Upper lobe of left lung (tissue), 6 donors: Measurements from ENCODE around the gene S1PR3. TPM values are rescaled to one million over a fixed set of nuclear protein-coding genes. Genes with fewer than 3 reads are reported as not detected.

Experiments used
- ATAC-seq, 2 donors: fragments of 200-7000 bp; cut with Tn5 transposase; one replicate each; pipeline ENCODE4 v1.9.1; 2022; ENCODE audit warnings: mild to moderate bottlenecking in 2 of 2, moderate library complexity in 2 of 2; ENCODE audit not compliant: low FRiP score in 2 of 2
- DNase-seq, 2 donors: peaks; one replicate each; pipeline ENCODE4 v3.0.0-alpha.2; 2019 to 2020
- H3K27ac ChIP-seq, 4 donors: fragments of 200-600 bp; sonication (generic); one replicate each; pipeline ENCODE4 v1.5.1; 2016 to 2019
- H3K27me3 ChIP-seq, 4 donors: fragments of 200-600 bp; sonication (generic); one replicate each; pipeline ENCODE4 v1.5.1; 2017 to 2019
- H3K36me3 ChIP-seq, 4 donors: fragments of 200-600 bp; sonication (generic); one replicate each; pipeline ENCODE4 v1.5.1; 2016 to 2019
- H3K4me1 ChIP-seq, 4 donors: fragments of 200-600 bp; sonication (generic); one replicate each; pipeline ENCODE4 v1.5.1; 2018 to 2019
- H3K4me3 ChIP-seq, 4 donors: fragments of 200-600 bp; sonication (generic); one replicate each; pipeline ENCODE4 v1.5.1; 2017 to 2019; ENCODE audit warnings: mild to moderate bottlenecking in 2 of 4, moderate library complexity in 1 of 4
- H3K9me3 ChIP-seq, 4 donors: fragments of 200-600 bp; sonication (generic); one replicate each; pipeline ENCODE4 v1.5.1; 2018 to 2019
- EP300 ChIP-seq, 4 donors: sonication (generic); formaldehyde crosslinking; IDR thresholded peaks; one replicate each; pipeline ENCODE4 v1.5.1; 2017; ENCODE audit warnings: antibody characterized with exemption in 4 of 4, control low read depth in 2 of 4
- POLR2A ChIP-seq, 4 donors: fragments of 450-650 bp; IDR thresholded peaks; one replicate each; pipeline ENCODE4 v1.5.1; 2016 to 2017; ENCODE audit warnings: antibody characterized with exemption in 4 of 4, mild to moderate bottlenecking in 2 of 4
- POLR2AphosphoS5 ChIP-seq, 2 donors: sonication (generic); formaldehyde crosslinking; IDR thresholded peaks; one replicate each; pipeline ENCODE4 v1.5.1; 2017; ENCODE audit warnings: antibody characterized with exemption in 2 of 2
- WGBS, 2 donors: methylation state at CpG; one replicate each; pipeline ENCODE4 v1.1.5; 2017 to 2018; 5-methylcytosine and 5-hydroxymethylcytosine counted together
- total RNA-seq, 6 donors: library from RNA; depleted of rRNA in 4 of 6; stranded (reverse); fragments of >200 nt in 4 of 6; gene quantifications; one replicate each; pipeline versions ENCODE4 v1.1.0 to v1.2.1, GENCODE V29; 2016 to 2021
- TF ChIP-seq, protein P1 (sequence below), 6 experiments: fragments of 450-650 bp in 4 of 6; fragments of 200-600 bp in 2 of 6; sonication (generic) in 2 of 6; IDR thresholded peaks; one replicate each; pipeline ENCODE4 v1.5.1; 2016 to 2019; ENCODE audit warnings: antibody characterized with exemption in 6 of 6
- donor health status: DM: no; HTN: no; CAD: no; lungs with moderate emphysema.
- donor health status: DM: no; HTN: yes; CAD: no; lungs with severe emphysema.

The S1PR3 gene
- total RNA-seq, 6 donors from 2014 or later, result 3.3 to 13.6 (median 5.4) TPM

GRCh38 chr9:88959727-88960469 lies 31.4 kb upstream of the S1PR3 start:
- TF ChIP-seq, protein P1, sequence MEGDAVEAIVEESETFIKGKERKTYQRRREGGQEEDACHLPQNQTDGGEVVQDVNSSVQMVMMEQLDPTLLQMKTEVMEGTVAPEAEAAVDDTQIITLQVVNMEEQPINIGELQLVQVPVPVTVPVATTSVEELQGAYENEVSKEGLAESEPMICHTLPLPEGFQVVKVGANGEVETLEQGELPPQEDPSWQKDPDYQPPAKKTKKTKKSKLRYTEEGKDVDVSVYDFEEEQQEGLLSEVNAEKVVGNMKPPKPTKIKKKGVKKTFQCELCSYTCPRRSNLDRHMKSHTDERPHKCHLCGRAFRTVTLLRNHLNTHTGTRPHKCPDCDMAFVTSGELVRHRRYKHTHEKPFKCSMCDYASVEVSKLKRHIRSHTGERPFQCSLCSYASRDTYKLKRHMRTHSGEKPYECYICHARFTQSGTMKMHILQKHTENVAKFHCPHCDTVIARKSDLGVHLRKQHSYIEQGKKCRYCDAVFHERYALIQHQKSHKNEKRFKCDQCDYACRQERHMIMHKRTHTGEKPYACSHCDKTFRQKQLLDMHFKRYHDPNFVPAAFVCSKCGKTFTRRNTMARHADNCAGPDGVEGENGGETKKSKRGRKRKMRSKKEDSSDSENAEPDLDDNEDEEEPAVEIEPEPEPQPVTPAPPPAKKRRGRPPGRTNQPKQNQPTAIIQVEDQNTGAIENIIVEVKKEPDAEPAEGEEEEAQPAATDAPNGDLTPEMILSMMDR (IDR thresholded peaks at IDR 0.05), result no peak
- TF ChIP-seq POLR2AphosphoS5 (IDR thresholded peaks at IDR 0.05), result no peak
- no peak for TF ChIP-seq POLR2A (IDR thresholded peaks at IDR 0.05)
- TF ChIP-seq EP300 (IDR thresholded peaks at IDR 0.05), result no peak
- 83 to 89% methylated on average over 5 of the region's 5 CpGs for WGBS, 2 donors
- no peak for ATAC-seq

DNA sequence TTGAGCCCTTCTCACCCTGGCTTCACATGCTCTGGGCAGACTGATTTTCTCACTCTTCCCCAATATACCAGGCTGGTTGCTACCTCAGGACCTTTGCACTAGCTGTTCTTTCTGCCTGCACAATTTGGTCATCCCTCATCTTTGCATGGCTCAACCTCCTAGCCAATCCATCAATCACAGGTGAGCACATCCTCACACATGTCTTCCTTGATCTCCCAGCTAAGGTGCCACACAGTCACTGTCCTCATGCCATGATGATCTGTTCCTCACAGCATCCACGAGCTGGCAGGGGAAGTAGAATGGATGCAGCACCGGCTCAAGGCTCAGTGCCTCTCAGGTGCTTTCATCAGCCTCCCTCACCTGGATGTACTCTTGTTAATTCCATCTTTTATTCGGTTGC lies 30.6 kb upstream of the S1PR3 start:
- TF ChIP-seq, protein P1 (IDR thresholded peaks at IDR 0.05), result no peak
- TF ChIP-seq POLR2AphosphoS5 (IDR thresholded peaks at IDR 0.05) (no peak), POLR2A (IDR thresholded peaks at IDR 0.05) (no peak), EP300 (IDR thresholded peaks at IDR 0.05) (no peak)
- ATAC-seq, result peak in 1 of 2 donors; percentile 15

More at GRCh38 chr9:88959727-88960469, 31.4 kb upstream of the S1PR3 start:
- DNase-seq, result no peak
- no peaks in the 10 kb centered on the region for H3K4me1 ChIP-seq
- H3K36me3 ChIP-seq, result no peaks in the 10 kb centered on the region
- H3K4me3 ChIP-seq, result no peak overlapping the region
- no peaks in the 10 kb centered on the region for H3K9me3 ChIP-seq
- no peaks in the 10 kb centered on the region for H3K27me3 ChIP-seq
- no peak overlapping the region for H3K27ac ChIP-seq

GRCh38 chr9:88965473-88965872 lies 25.8 kb upstream of the S1PR3 start:
- Histone ChIP-seq H3K4me1 (no peaks in the 10 kb centered on the region), H3K27ac (no peak overlapping the region), H3K9me3 (no peaks in the 10 kb centered on the region), H3K27me3 (no peaks in the 10 kb centered on the region), H3K4me3 (no peak overlapping the region), H3K36me3 (no peaks in the 10 kb centered on the region)
- DNase-seq (no peak), ATAC-seq (no peak)
- 90 to 93% methylated on average over 8 of the region's 8 CpGs for WGBS, 2 donors
- TF ChIP-seq POLR2AphosphoS5 (IDR thresholded peaks at IDR 0.05) (no peak), POLR2A (IDR thresholded peaks at IDR 0.05) (no peak)

More for the DNA sequence above, 30.6 kb upstream of the S1PR3 start:
- no peak overlapping the region for H3K4me3 ChIP-seq
- no peak overlapping the region for H3K27ac ChIP-seq
- no peaks in the 10 kb centered on the region for H3K4me1 ChIP-seq
- no peaks in the 10 kb centered on the region for H3K27me3 ChIP-seq
- WGBS, 2 donors, result 86 to 89% methylated on average over 3 of the region's 3 CpGs
- no peaks in the 10 kb centered on the region for H3K9me3 ChIP-seq
- no peaks in the 10 kb centered on the region for H3K36me3 ChIP-seq
- DNase-seq, result no peak

GRCh38 chr9:88966894-88967676 lies 24.2 kb upstream of the S1PR3 start:
- DNase-seq (no peak), ATAC-seq (no peak)
- no peak overlapping the region for H3K4me3 ChIP-seq
- H3K4me1 ChIP-seq, result no peaks in the 10 kb centered on the region
- 83 to 87% methylated on average over 9 to 10 of the region's 10 CpGs for WGBS, 2 donors
- no peaks in the 10 kb centered on the region for H3K36me3 ChIP-seq
- no peaks in the 10 kb centered on the region for H3K9me3 ChIP-seq
- TF ChIP-seq EP300 (IDR thresholded peaks at IDR 0.05), result no peak
- TF ChIP-seq POLR2AphosphoS5 (IDR thresholded peaks at IDR 0.05), result no peak
- TF ChIP-seq, protein P1 (IDR thresholded peaks at IDR 0.05), result no peak
- no peak for TF ChIP-seq POLR2A (IDR thresholded peaks at IDR 0.05)
- no peak overlapping the region for H3K27ac ChIP-seq
- no peaks in the 10 kb centered on the region for H3K27me3 ChIP-seq

GRCh38 chr9:88968799-88969198 lies 22.5 kb upstream of the S1PR3 start:
- Histone ChIP-seq H3K4me3 (no peak overlapping the region), H3K4me1 (no peaks in the 10 kb centered on the region), H3K27ac (no peak overlapping the region), H3K36me3 (no peaks in the 10 kb centered on the region), H3K27me3 (no peaks in the 10 kb centered on the region), H3K9me3 (no peaks in the 10 kb centered on the region)
- no peak for ATAC-seq
- no peak for TF ChIP-seq POLR2AphosphoS5 (IDR thresholded peaks at IDR 0.05)
- TF ChIP-seq, protein P1 (IDR thresholded peaks at IDR 0.05), result no peak
- TF ChIP-seq POLR2A (IDR thresholded peaks at IDR 0.05), result no peak
- no peak for TF ChIP-seq EP300 (IDR thresholded peaks at IDR 0.05)
- no peak for DNase-seq
- 83 to 97% methylated on average over 4 of the region's 4 CpGs for WGBS, 2 donors
